ENCODE results near the gene TMEM259. TPM values are rescaled to one million over a fixed set of nuclear protein-coding genes. Genes with fewer than 3 reads are reported as not detected.

Gene TMEM259
- total RNA-seq, 1 experiment from 2014 or later: 202 TPM

- TF ChIP-seq CTCF (IDR thresholded peaks at IDR 0.05 in 2 of 3, conservative IDR thresholded peaks at IDR 0.05 in 1 of 3; ENCODE audit: borderline replicate concordance in 1 of 3, insufficient read depth in 1 of 3, low read depth in 2 of 3, low read length in 2 of 3): no peak
Measured at GRCh38 chr19:1000591-1001537, 20.1 kb downstream of the TMEM259 start (continued).

- BruUV-seq (replicated peaks): no TSS peak
- CTCF ChIA-PET: no interaction called here
- no peak within 1 kb of the TSS for H3K4me3 ChIP-seq (replicated peaks in 1 of 2; ENCODE audit: low read depth in 1 of 2, low read length in 2 of 2)
- ATAC-seq (peak; percentile 72), DNase-seq (ENCODE audit: low read depth, low spot score) (peak; percentile 41)
- no peaks in the 10 kb centered on the region for H3K27me3 ChIP-seq (ENCODE audit: insufficient read depth, low read length)
- no peaks in the 10 kb centered on the region for H3K79me2 ChIP-seq (ENCODE audit: insufficient read depth, low read length)
- H3K9ac ChIP-seq (ENCODE audit: low read length): no peak within 1 kb of the TSS
- H3K36me3 ChIP-seq (ENCODE audit: control insufficient read depth in 1 of 2, insufficient read depth in 2 of 2, low read length in 2 of 2): no peaks in the 10 kb centered on the region
- RAD21 ChIA-PET (ENCODE audit: low non-redundant PET in 1 of 2, low total read pairs in 2 of 2, uncharacterized antibody in 2 of 2, unreplicated experiment in 2 of 2): no interaction called here
- H3K4me2 ChIP-seq (ENCODE audit: low read length): peak within 1 kb of the TSS; percentile 60
- no peaks in the 10 kb centered on the region for H3K9me2 ChIP-seq (ENCODE audit: insufficient read depth)
- peaks cover 10 to 27% of the 10 kb centered on the region in 2 experiments for H3K4me1 ChIP-seq (ENCODE audit: control insufficient read depth in 1 of 2, insufficient read depth in 2 of 2, low read length in 2 of 2)
- TF ChIP-seq SP1 (IDR thresholded peaks at IDR 0.05; ENCODE audit: low read depth): no peak
- TF ChIP-seq JUND (IDR thresholded peaks at IDR 0.05): no peak
- no peak for TF ChIP-seq CBX3 (IDR thresholded peaks at IDR 0.05; ENCODE audit: low read depth)
- no peak for TF ChIP-seq ZFX (IDR thresholded peaks at IDR 0.05)
- TF ChIP-seq CTCF (IDR thresholded peaks at IDR 0.05 in 2 of 3, conservative IDR thresholded peaks at IDR 0.05 in 1 of 3; ENCODE audit: borderline replicate concordance in 1 of 3, insufficient read depth in 1 of 3, low read depth in 2 of 3, low read length in 2 of 3): peak; percentile 58 to 77 (median 76)
- no peak for TF ChIP-seq SIN3A (IDR thresholded peaks at IDR 0.05; ENCODE audit: low read depth)
- TF ChIP-seq ATF3 (IDR thresholded peaks at IDR 0.05): no peak
- no peak for TF ChIP-seq POLR2A (IDR thresholded peaks at IDR 0.05; ENCODE audit: borderline replicate concordance, extremely low read depth, insufficient read depth, insufficient read length)
- H3K9me3 ChIP-seq (ENCODE audit: control insufficient read depth in 1 of 2, insufficient read depth in 1 of 2, low read depth in 1 of 2, low read length in 2 of 2): no peaks in the 10 kb centered on the region
- H3K27ac ChIP-seq (ENCODE audit: low read depth, low read length): no peak within 1 kb of the TSS; the same call in 1 of the 2 replicates
- no peak within 1 kb of the TSS for H2AFZ ChIP-seq (ENCODE audit: low read depth, low read length, poor library complexity, severe bottlenecking)
- no peaks in the 10 kb centered on the region for H4K20me1 ChIP-seq (ENCODE audit: insufficient read depth)
- intact Hi-C loops (cut with micrococcal nuclease): no loop called here
- POLR2A ChIA-PET: no interaction called here
Measured at GRCh38 chr19:1000095-1000494, 20.8 kb downstream of the TMEM259 start, which contains the start of gene GRIN3B. Gene GRIN3B (plus strand): TSS chr19:1000419. CDS start chr19:1000438, 19 bp downstream.

Measured in HCT116 (cell line).